H1 (cell line): ENCODE data around the gene CCDC73. TPM values are rescaled to one million over a fixed set of nuclear protein-coding genes. Genes with fewer than 3 reads are reported as not detected.

Experiments used
- CTCF ChIA-PET: fragments of 300-600 bp; sonication (Branson Sonifier 250); formaldehyde crosslinking; loops from one replicate; lab custom pipeline; 2021; ENCODE audit not compliant: partially characterized antibody; lab: Charles Lee
- POLR2A ChIA-PET: fragments of 300-600 bp; sonication (Branson Sonifier 250); formaldehyde crosslinking; loops from one replicate; lab custom pipeline; 2021; ENCODE audit warnings: inconsistent platforms; ENCODE audit not compliant: partially characterized antibody; lab: Charles Lee
- DNase-seq, 2 experiments: peaks; one replicate each; pipeline versions ENCODE4 v3.0.0 to v3.0.0-alpha.2; 2010 to 2022; ENCODE audit warnings: low spot score in 2 of 2, low read depth in 1 of 2, mixed read lengths in 1 of 2
- FAIRE-seq: peaks from 2 replicates; lab custom pipeline; 2011; peaks lifted over from hg19 to GRCh38; lab: Jason Lieb, UNC
- H2AFZ ChIP-seq: 2 replicates; pipeline ENCODE4 v1.8.1; 2012; ENCODE audit warnings: low read length, inconsistent platforms
- H2AK5ac ChIP-seq: 2 replicates; pipeline ENCODE4 v1.6.1; 2013; ENCODE audit warnings: low read depth, low read length
- H2BK120ac ChIP-seq: replicated peaks from 2 replicates; pipeline ENCODE3; 2013; ENCODE audit warnings: low read depth, low read length, inconsistent platforms
- H2BK12ac ChIP-seq: 2 replicates; pipeline ENCODE4 v1.6.1; 2013; ENCODE audit warnings: low read depth, low read length
- H2BK15ac ChIP-seq: 2 replicates; pipeline ENCODE4 v1.6.1; 2013; ENCODE audit warnings: low read length
- H2BK20ac ChIP-seq: 2 replicates; pipeline ENCODE4 v1.6.1; 2013; ENCODE audit warnings: low read length
- H2BK5ac ChIP-seq: 2 replicates; pipeline ENCODE4 v1.6.1; 2013; ENCODE audit warnings: low read depth, low read length
- H3K14ac ChIP-seq: 2 replicates; pipeline ENCODE4 v1.6.1; 2013; ENCODE audit warnings: inconsistent platforms; ENCODE audit not compliant: insufficient read length
- H3K18ac ChIP-seq: 2 replicates; pipeline ENCODE4 v1.6.1; 2013; ENCODE audit warnings: low read length; ENCODE audit errors: extremely low read depth
- H3K23ac ChIP-seq: 2 replicates; pipeline ENCODE4 v1.6.1; 2013; ENCODE audit warnings: inconsistent platforms; ENCODE audit not compliant: insufficient read length
- H3K23me2 ChIP-seq: 2 replicates; pipeline ENCODE4 v1.6.1; 2013; ENCODE audit warnings: low read depth, low read length
- H3K27ac ChIP-seq: 2 replicates; pipeline ENCODE4 v1.6.1; 2011; ENCODE audit warnings: low read depth, low read length, inconsistent platforms
- H3K27me3 ChIP-seq, 4 experiments: replicated peaks in 1 of 4; 1 replicate in 1 of 4; 2 replicates in 3 of 4; pipeline versions ENCODE4 v1.6.1 to v1.8.1; 2011 to 2013; ENCODE audit warnings: low read length in 3 of 4, mild to moderate bottlenecking in 3 of 4, inconsistent platforms in 2 of 4, mixed read lengths in 2 of 4, moderate library complexity in 1 of 4; ENCODE audit not compliant: control insufficient read depth in 3 of 4, insufficient read depth in 3 of 4; ENCODE audit errors: extremely low read depth in 1 of 4
- H3K36me3 ChIP-seq, 4 experiments: 2 replicates each; pipeline versions ENCODE4 v1.6.1 to v1.8.1; 2011 to 2013; ENCODE audit warnings: mild to moderate bottlenecking in 4 of 4, low read length in 3 of 4, moderate library complexity in 2 of 4, control low read depth in 1 of 4, inconsistent platforms in 1 of 4; ENCODE audit not compliant: insufficient read depth in 4 of 4, control insufficient read depth in 2 of 4
- H3K4ac ChIP-seq: replicated peaks from 2 replicates; pipeline ENCODE3; 2013; ENCODE audit warnings: low read length, low read depth, mixed read lengths, inconsistent platforms; ENCODE audit not compliant: insufficient read length
- H3K4me1 ChIP-seq, 4 experiments: replicated peaks in 1 of 4; 1 replicate in 1 of 4; 2 replicates in 3 of 4; pipeline versions ENCODE4 v1.6.1 to v1.8.1; 2011 to 2013; ENCODE audit warnings: low read length in 3 of 4, inconsistent platforms in 2 of 4, mixed read lengths in 1 of 4; ENCODE audit not compliant: insufficient read depth in 4 of 4, control insufficient read depth in 3 of 4
- H3K4me2 ChIP-seq, 2 experiments: 2 replicates each; pipeline versions ENCODE4 v1.6.1 to v1.8.1; 2011 to 2013; ENCODE audit warnings: low read depth in 2 of 2, low read length in 2 of 2, control low read depth in 1 of 2, inconsistent platforms in 1 of 2, mild to moderate bottlenecking in 1 of 2; ENCODE audit not compliant: insufficient read depth in 1 of 2
- H3K4me3 ChIP-seq, 4 experiments: fragments of 200-600, 300-600 bp in 1 of 4; sonication (generic), shearing (Covaris generic), sonication (Bioruptor Twin) in 1 of 4; 2 replicates each; pipeline versions ENCODE4 v1.5.1 to v1.8.1; 2011 to 2016; ENCODE audit warnings: low read length in 4 of 4, low read depth in 3 of 4, control low read depth in 2 of 4, inconsistent platforms in 2 of 4, mild to moderate bottlenecking in 2 of 4, mixed read lengths in 1 of 4, moderate library complexity in 1 of 4; ENCODE audit not compliant: insufficient read depth in 2 of 4; ENCODE audit errors: extremely low read depth in 1 of 4
- H3K56ac ChIP-seq: replicated peaks from 2 replicates; pipeline ENCODE3; 2013; ENCODE audit warnings: low read depth, mild to moderate bottlenecking, mixed read lengths, low read length, inconsistent platforms; ENCODE audit not compliant: insufficient read length
- H3K79me1 ChIP-seq: 2 replicates; pipeline ENCODE4 v1.6.1; 2013; ENCODE audit warnings: low read depth, low read length, control low read depth
- H3K79me2 ChIP-seq, 2 experiments: 2 replicates each; pipeline versions ENCODE4 v1.6.1 to v1.8.1; 2012 to 2013; ENCODE audit warnings: low read length in 2 of 2, mild to moderate bottlenecking in 2 of 2, inconsistent platforms in 1 of 2; ENCODE audit not compliant: insufficient read depth in 2 of 2, control insufficient read depth in 1 of 2
- H3K9ac ChIP-seq, 4 experiments: replicated peaks in 1 of 4; 1 replicate in 1 of 4; 2 replicates in 3 of 4; pipeline versions ENCODE4 v1.6.1 to v1.8.1; 2011 to 2013; ENCODE audit warnings: low read depth in 3 of 4, low read length in 3 of 4, control low read depth in 2 of 4, mild to moderate bottlenecking in 2 of 4, moderate library complexity in 2 of 4, inconsistent platforms in 1 of 4; ENCODE audit errors: extremely low read depth in 1 of 4
- H3K9me3 ChIP-seq, 2 experiments: 2 replicates each; pipeline versions ENCODE4 v1.6.1 to v1.8.1; 2012 to 2013; ENCODE audit warnings: mild to moderate bottlenecking in 2 of 2, moderate library complexity in 2 of 2, control low read depth in 1 of 2, inconsistent platforms in 1 of 2, low read depth in 1 of 2, low read length in 1 of 2, mixed read lengths in 1 of 2; ENCODE audit not compliant: insufficient read depth in 2 of 2
- H4K20me1 ChIP-seq, 2 experiments: replicated peaks in 1 of 2; 2 replicates each; pipeline versions ENCODE3 to v1.8.1; 2011 to 2013; ENCODE audit warnings: inconsistent platforms in 2 of 2, low read length in 2 of 2, mild to moderate bottlenecking in 1 of 2; ENCODE audit not compliant: insufficient read depth in 2 of 2, control insufficient read depth in 1 of 2
- H4K5ac ChIP-seq: 2 replicates; pipeline ENCODE4 v1.6.1; 2013; ENCODE audit warnings: low read length, low read depth, mixed read lengths, inconsistent platforms; ENCODE audit not compliant: insufficient read length
- H4K8ac ChIP-seq: 2 replicates; pipeline ENCODE4 v1.8.0; 2013; ENCODE audit warnings: mild to moderate bottlenecking, moderate library complexity, low read length, inconsistent platforms; ENCODE audit not compliant: insufficient read depth; ENCODE audit errors: extremely low read depth
- H4K91ac ChIP-seq: replicated peaks from 2 replicates; pipeline ENCODE3; 2013; ENCODE audit warnings: low read length, mixed read lengths, inconsistent platforms; ENCODE audit not compliant: insufficient read length
- MAFK ChIP-seq: IDR thresholded peaks from 2 replicates; pipeline ENCODE4 v1.6.1; 2012; ENCODE audit warnings: low read depth, mild to moderate bottlenecking, improper control_type of control experiment, low read length
- SIN3A ChIP-seq, 2 experiments: IDR thresholded peaks in 1 of 2; conservative IDR thresholded peaks in 1 of 2; 2 replicates each; pipeline ENCODE4 v1.6.1; 2011 to 2012; ENCODE audit warnings: low read length in 2 of 2, improper control_type of control experiment in 1 of 2, low read depth in 1 of 2, mild to moderate bottlenecking in 1 of 2
- polyA plus RNA-seq, 7 experiments: library from polyadenylated mRNA; depleted of rRNA in 3 of 7; stranded (reverse) in 5 of 7; unstranded in 2 of 7; fragments of >200 nt in 5 of 7; fragments of 200-250 nt in 2 of 7; gene quantifications; 1 replicate in 5 of 7; 2 replicates in 1 of 7; 4 replicates in 1 of 7; pipeline versions ENCODE4 v1.2.1 to v1.2.3, GENCODE V29; 2011 to 2013; ENCODE audit warnings: missing spikeins in 2 of 7, mixed read lengths in 2 of 7
- total RNA-seq: library from RNA; stranded (reverse); fragmentation: NEBNext Ultra II Directional; extraction: Animal tissue kit (Norgen Biotek cat#: 25700); gene quantifications from 2 replicates; pipeline ENCODE4 v1.2.1, GENCODE V29; 2021

The CCDC73 gene
- total and polyA plus RNA-seq, 2 of the 8 experiments (the other 6 are each of a cell fraction or from before 2014, with no cell fraction given), result not detected

DNA sequence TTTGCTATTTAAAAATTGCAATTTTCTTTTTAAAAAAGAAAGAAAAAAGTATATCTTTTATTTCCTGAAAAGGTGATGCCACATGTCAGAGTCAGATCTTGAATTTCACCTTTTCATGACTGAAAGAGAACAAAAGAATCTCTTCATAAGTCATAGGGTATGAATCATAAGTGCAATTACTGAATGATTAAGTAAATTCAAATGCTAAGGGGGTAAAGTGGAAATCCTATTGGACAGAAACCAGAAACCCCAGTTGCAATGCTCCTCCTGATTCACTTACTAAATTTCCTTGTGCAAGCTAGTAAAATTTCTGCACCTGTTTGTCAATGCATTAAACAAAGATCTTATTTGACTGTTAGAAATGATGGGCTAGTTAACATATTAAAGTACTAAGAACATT, 27.1 kb upstream of the CCDC73 start:
- Histone ChIP-seq H2AFZ (no peak overlapping the region), H3K9me3 (no peaks in the 10 kb centered on the region), H2BK15ac (no peak overlapping the region), H3K9ac (no peak overlapping the region), H3K4ac (no peak overlapping the region), H3K79me2 (no peaks in the 10 kb centered on the region), H3K4me2 (no peak overlapping the region), H2BK120ac (no peak overlapping the region), H3K79me1 (no peaks in the 10 kb centered on the region), H2BK20ac (no peak overlapping the region), H4K5ac (no peak overlapping the region), H4K91ac (no peak overlapping the region), H2BK12ac (no peak overlapping the region), H4K20me1 (no peaks in the 10 kb centered on the region), H3K18ac (no peak overlapping the region), H4K8ac (no peak overlapping the region), H3K23ac (no peak overlapping the region), H3K27me3 (no peaks in the 10 kb centered on the region), H3K23me2 (no peaks in the 10 kb centered on the region), H3K4me1 (no peaks in the 10 kb centered on the region), H3K4me3 (no peak overlapping the region), H2AK5ac (no peak overlapping the region), H3K14ac (no peak overlapping the region), H3K36me3 (no peaks in the 10 kb centered on the region), H2BK5ac (no peak overlapping the region), H3K27ac (no peak overlapping the region), H3K56ac (no peak overlapping the region)
- POLR2A ChIA-PET, result no interaction called here
- CTCF ChIA-PET, result interaction anchor here (0.7 kb wide), 1 partner anchor 25 kb away, joined by 3 read pairs; no protein-coding TSS in a partner anchor
- FAIRE-seq, result no peak
- DNase-seq, result no peak
- TF ChIP-seq SIN3A (conservative IDR thresholded peaks at IDR 0.05 in 1 of 2, IDR thresholded peaks at IDR 0.05 in 1 of 2; ENCODE audit: low read depth in 1 of 2, low read length in 2 of 2) (no peak), MAFK (no peak)
